Neural progenitor cell (in vitro differentiated cells): ENCODE data around the gene MCF2L2. TPM values are rescaled to one million over a fixed set of nuclear protein-coding genes. Genes with fewer than 3 reads are reported as not detected.

Source experiments
- DNase-seq: peaks from one replicate; pipeline ENCODE4 v3.0.0-alpha.2; 2016; ENCODE audit warnings: low spot score
- H2AFZ ChIP-seq: fragments of 200-600 bp; sonication (generic); replicated peaks from 2 replicates; pipeline ENCODE4 v1.6.1; 2016; ENCODE audit warnings: antibody characterized with exemption
- H3F3A ChIP-seq: fragments of 200-600 bp; sonication (generic); 2 replicates; pipeline ENCODE4 v1.6.1; 2016; ENCODE audit warnings: antibody characterized with exemption, low read depth
- H3K27ac ChIP-seq: fragments of 200-600 bp; sonication (generic); 2 replicates; pipeline ENCODE4 v1.5.1; 2016; ENCODE audit warnings: mild to moderate bottlenecking
- H3K27me3 ChIP-seq: fragments of 200-600 bp; sonication (generic); 2 replicates; pipeline ENCODE4 v1.6.1; 2016; ENCODE audit warnings: mild to moderate bottlenecking, moderate library complexity
- H3K36me3 ChIP-seq: fragments of 200-600 bp; sonication (generic); 2 replicates; pipeline ENCODE4 v1.5.1; 2016
- H3K4me1 ChIP-seq: fragments of 200-600 bp; sonication (generic); 2 replicates; pipeline ENCODE4 v1.6.1; 2016; ENCODE audit warnings: mixed run types
- H3K4me2 ChIP-seq: fragments of 200-600 bp; sonication (generic); 2 replicates; pipeline ENCODE4 v1.6.1; 2016
- H3K4me3 ChIP-seq: fragments of 200-600 bp; sonication (generic); 2 replicates; pipeline ENCODE4 v1.5.1; 2016
- H3K79me2 ChIP-seq: fragments of 200-600 bp; sonication (generic); 2 replicates; pipeline ENCODE4 v1.6.1; 2016; ENCODE audit warnings: low read depth
- H3K9ac ChIP-seq: fragments of 200-600 bp; sonication (generic); 2 replicates; pipeline ENCODE4 v1.6.1; 2016
- H3K9me3 ChIP-seq: fragments of 200-600 bp; sonication (generic); 2 replicates; pipeline ENCODE4 v1.5.1; 2016; ENCODE audit warnings: low read depth
- H4K20me1 ChIP-seq: fragments of 200-600 bp; sonication (generic); 2 replicates; pipeline ENCODE4 v1.6.1; 2016; ENCODE audit warnings: low read depth
- H3K27ac Mint-ChIP-seq: 3 replicates; pipeline ENCODE4 v1.8.0; 2021; ENCODE audit warnings: mixed read lengths
- H3K27me3 Mint-ChIP-seq: 2 replicates; pipeline ENCODE4 v1.8.0; 2022; ENCODE audit warnings: low read depth, mild to moderate bottlenecking, inconsistent platforms, moderate library complexity, mixed read lengths; ENCODE audit not compliant: insufficient read depth
- H3K36me3 Mint-ChIP-seq: 3 replicates; pipeline ENCODE4 v1.8.0; 2021; ENCODE audit warnings: mixed read lengths
- H3K4me1 Mint-ChIP-seq: 3 replicates; pipeline ENCODE4 v1.8.0; 2021; ENCODE audit warnings: mixed read lengths
- H3K4me3 Mint-ChIP-seq: 3 replicates; pipeline ENCODE4 v1.8.0; 2021; ENCODE audit warnings: mild to moderate bottlenecking, moderate library complexity, mixed read lengths
- H3K9me3 Mint-ChIP-seq: 3 replicates; pipeline ENCODE4 v1.8.0; 2020; ENCODE audit warnings: mixed read lengths
- EZH2 ChIP-seq: fragments of 200-600 bp; sonication (generic); IDR thresholded peaks from 2 replicates; pipeline ENCODE4 v1.6.1; 2017; ENCODE audit warnings: antibody characterized with exemption, mild to moderate bottlenecking, moderate library complexity
- EZH2phosphoT487 ChIP-seq: fragments of 200-600 bp; sonication (generic); IDR thresholded peaks from 2 replicates; pipeline ENCODE4 v1.6.1; 2017; ENCODE audit warnings: antibody characterized with exemption
- total RNA-seq: library from RNA; depleted of rRNA; stranded (reverse); fragments of >200 nt; gene quantifications from 2 replicates; pipeline ENCODE4 v1.2.3, GENCODE V29; 2015; ENCODE audit warnings: low replicate concordance
- TF ChIP-seq, protein P1 (sequence below): fragments of 200-600 bp; sonication (generic); IDR thresholded peaks from 2 replicates; pipeline ENCODE4 v1.5.1; 2017; ENCODE audit warnings: antibody characterized with exemption, mild to moderate bottlenecking

The MCF2L2 gene
- total RNA-seq, 1 donor from 2014 or later: 11.1 TPM

DNA sequence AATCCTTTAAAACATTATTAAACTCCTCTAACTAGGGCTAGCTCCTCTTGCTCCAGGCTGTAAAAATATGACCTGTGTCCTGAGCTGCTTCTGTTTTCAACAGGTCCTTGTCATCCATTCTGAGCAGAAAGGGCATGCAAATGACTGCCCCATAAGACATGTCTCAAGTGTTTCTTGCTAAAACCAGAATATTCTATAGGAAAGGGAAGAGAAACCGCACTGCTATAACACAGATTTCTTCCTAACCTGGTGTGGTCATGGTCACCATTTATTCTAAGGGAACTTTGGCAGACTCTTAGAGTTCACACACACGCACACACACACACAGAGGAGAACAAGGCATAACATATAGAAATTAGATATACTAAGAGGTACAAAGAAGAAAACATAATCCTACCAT, 209.6 kb downstream of the MCF2L2 start:
- H3K27me3 Mint-ChIP-seq: no peaks in the 10 kb centered on the region
- TF ChIP-seq EZH2phosphoT487: no peak
- no peak for TF ChIP-seq EZH2
- TF ChIP-seq, protein P1, sequence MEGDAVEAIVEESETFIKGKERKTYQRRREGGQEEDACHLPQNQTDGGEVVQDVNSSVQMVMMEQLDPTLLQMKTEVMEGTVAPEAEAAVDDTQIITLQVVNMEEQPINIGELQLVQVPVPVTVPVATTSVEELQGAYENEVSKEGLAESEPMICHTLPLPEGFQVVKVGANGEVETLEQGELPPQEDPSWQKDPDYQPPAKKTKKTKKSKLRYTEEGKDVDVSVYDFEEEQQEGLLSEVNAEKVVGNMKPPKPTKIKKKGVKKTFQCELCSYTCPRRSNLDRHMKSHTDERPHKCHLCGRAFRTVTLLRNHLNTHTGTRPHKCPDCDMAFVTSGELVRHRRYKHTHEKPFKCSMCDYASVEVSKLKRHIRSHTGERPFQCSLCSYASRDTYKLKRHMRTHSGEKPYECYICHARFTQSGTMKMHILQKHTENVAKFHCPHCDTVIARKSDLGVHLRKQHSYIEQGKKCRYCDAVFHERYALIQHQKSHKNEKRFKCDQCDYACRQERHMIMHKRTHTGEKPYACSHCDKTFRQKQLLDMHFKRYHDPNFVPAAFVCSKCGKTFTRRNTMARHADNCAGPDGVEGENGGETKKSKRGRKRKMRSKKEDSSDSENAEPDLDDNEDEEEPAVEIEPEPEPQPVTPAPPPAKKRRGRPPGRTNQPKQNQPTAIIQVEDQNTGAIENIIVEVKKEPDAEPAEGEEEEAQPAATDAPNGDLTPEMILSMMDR: no peak

DNA sequence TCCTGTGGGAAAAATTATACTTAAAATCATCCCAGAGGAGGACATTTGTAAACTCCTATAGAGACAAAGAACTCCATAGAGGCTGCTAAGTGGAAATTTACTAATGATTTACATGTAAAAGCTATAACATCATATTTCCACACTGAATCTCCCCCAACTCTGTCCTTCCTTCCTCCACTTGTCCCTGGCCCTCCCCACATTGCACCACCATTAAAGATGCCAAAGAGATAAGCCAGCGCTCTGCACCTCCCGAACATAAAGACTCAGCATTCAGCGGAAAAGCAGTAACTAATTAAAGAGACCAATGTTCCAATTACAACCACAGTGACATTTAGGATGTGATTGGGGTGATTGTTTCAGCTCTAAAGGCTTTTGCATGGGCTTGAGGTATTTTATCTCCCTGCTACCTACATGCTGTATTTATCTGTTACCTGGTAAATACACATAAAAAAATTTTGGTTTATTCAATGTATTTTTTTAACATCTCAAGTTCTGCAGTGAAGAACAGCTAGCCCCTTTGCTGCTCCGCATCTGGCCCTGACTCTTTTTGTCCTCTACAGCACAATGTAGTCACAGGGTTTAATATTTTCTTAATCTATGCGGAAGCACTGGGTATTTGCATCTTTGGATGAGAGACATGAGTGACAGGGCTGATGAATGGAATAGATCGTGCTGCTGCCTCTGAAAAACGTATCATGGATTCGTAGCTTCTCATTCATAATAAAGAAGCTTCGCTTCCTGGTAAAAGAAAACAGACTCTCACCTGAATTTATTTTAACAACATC, 210.7 kb downstream of the MCF2L2 start:
- Histone ChIP-seq H3K9ac (no peak overlapping the region), H3K9me3 (no peaks in the 10 kb centered on the region), H4K20me1 (no peaks in the 10 kb centered on the region), H3K4me2 (no peak overlapping the region), H3K27ac (no peak overlapping the region), H3K4me1 (no peaks in the 10 kb centered on the region), H3K36me3 (no peaks in the 10 kb centered on the region), H3F3A (no peaks in the 10 kb centered on the region), H3K79me2 (no peaks in the 10 kb centered on the region), H3K27me3 (no peaks in the 10 kb centered on the region), H3K4me3 (no peak overlapping the region), H2AFZ (no peak overlapping the region)
- no peak for DNase-seq
- Mint-ChIP-seq H3K27me3 (no peaks in the 10 kb centered on the region), H3K4me1 (peaks cover 10% of the 10 kb centered on the region), H3K27ac (no peak overlapping the region), H3K36me3 (no peaks in the 10 kb centered on the region), H3K9me3 (no peaks in the 10 kb centered on the region), H3K4me3 (no peak overlapping the region)
- TF ChIP-seq EZH2phosphoT487: no peak
- TF ChIP-seq, protein P1: no peak
- TF ChIP-seq EZH2: no peak

More for the DNA sequence above, 209.6 kb downstream of the MCF2L2 start:
- Mint-ChIP-seq H3K36me3 (no peaks in the 10 kb centered on the region), H3K4me1 (peaks cover 10% of the 10 kb centered on the region), H3K9me3 (no peaks in the 10 kb centered on the region), H3K4me3 (no peak overlapping the region), H3K27ac (peak overlapping the region; percentile 59)
- Histone ChIP-seq H3K9ac (no peak overlapping the region), H2AFZ (no peak overlapping the region), H3K36me3 (no peaks in the 10 kb centered on the region), H3K9me3 (no peaks in the 10 kb centered on the region), H4K20me1 (no peaks in the 10 kb centered on the region), H3F3A (no peaks in the 10 kb centered on the region), H3K27ac (no peak overlapping the region), H3K79me2 (no peaks in the 10 kb centered on the region), H3K4me3 (no peak overlapping the region), H3K4me1 (no peaks in the 10 kb centered on the region), H3K27me3 (no peaks in the 10 kb centered on the region), H3K4me2 (no peak overlapping the region)
- no peak for DNase-seq

DNA sequence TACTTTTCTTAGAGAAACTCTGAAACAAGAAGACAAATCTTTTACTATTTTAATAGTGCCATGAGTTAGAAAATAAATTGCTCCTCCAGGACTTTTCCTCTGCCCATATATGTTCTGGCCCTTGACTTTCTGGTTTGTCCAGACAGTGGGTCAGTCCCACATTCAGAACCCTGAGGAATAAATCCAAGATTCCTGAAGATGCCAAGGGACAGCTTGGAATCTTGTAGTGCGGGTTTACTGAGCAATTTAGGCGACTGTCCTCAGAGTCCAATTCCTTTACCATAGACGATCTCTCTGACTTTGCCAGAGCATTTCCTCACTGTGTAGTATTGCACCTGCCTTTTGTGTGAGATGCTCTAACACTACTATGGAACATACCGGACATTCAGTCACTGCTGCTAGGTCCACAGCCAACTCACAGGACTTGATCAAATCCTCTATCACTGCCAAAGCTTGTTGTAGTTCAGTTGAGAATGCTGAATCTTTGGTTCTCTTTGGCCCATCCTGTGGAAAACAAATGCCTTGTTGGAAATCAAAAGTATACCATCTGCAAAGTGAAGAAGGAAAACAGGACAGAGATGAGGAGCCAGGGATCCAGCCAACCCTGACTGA, 212.7 kb downstream of the MCF2L2 start:
- no peaks in the 10 kb centered on the region for H3K9me3 ChIP-seq
- no peak overlapping the region for H3K27ac Mint-ChIP-seq
- TF ChIP-seq, protein P1: no peak
- TF ChIP-seq EZH2phosphoT487 (no peak), EZH2 (no peak)
- H3K79me2 ChIP-seq: no peaks in the 10 kb centered on the region
- H3K4me1 ChIP-seq: no peaks in the 10 kb centered on the region
- H3K27me3 Mint-ChIP-seq: no peaks in the 10 kb centered on the region
- no peak overlapping the region for H3K27ac ChIP-seq
- no peak for DNase-seq
- no peak overlapping the region for H3K9ac ChIP-seq
- H3K27me3 ChIP-seq: no peaks in the 10 kb centered on the region
- H2AFZ ChIP-seq: no peak overlapping the region
- H3F3A ChIP-seq: no peaks in the 10 kb centered on the region
- no peaks in the 10 kb centered on the region for H3K36me3 ChIP-seq
- H4K20me1 ChIP-seq: no peaks in the 10 kb centered on the region
- no peak overlapping the region for H3K4me3 Mint-ChIP-seq
- peaks cover 6% of the 10 kb centered on the region for H3K4me1 Mint-ChIP-seq
- H3K9me3 Mint-ChIP-seq: no peaks in the 10 kb centered on the region
- H3K4me3 ChIP-seq: no peak overlapping the region
- no peaks in the 10 kb centered on the region for H3K36me3 Mint-ChIP-seq
- no peak overlapping the region for H3K4me2 ChIP-seq
